VCaP (cell line): ENCODE measurements around the gene USP53.
A peak's percentile ranks its signal among the peaks of the same experiment; 100 is the strongest.

Experiments
- H3K27ac ChIP-seq: fragments of 450-650 bp; 2 replicates; pipeline ENCODE4 v1.5.1; 2017
- CTCF ChIP-seq: fragments of 450-650 bp; conservative IDR thresholded peaks from 2 replicates; pipeline ENCODE4 v1.5.1; 2017; ENCODE audit warnings: mild to moderate bottlenecking, moderate library complexity

Gene USP53

GRCh38 chr4:119229908-119230687 is 17.6 kb downstream of the USP53 start:
- H3K27ac ChIP-seq, result no peak overlapping the region
- TF ChIP-seq CTCF, result no peak

- TF ChIP-seq CTCF, result no peak
- peak overlapping the region; percentile 38; the same call in 1 of the 2 replicates for H3K27ac ChIP-seq
These were observed 19.0 kb downstream of the USP53 start for GRCh38 chr4:119231491-119231890.

GRCh38 chr4:119232286-119232685 is 19.8 kb downstream of the USP53 start:
- no peak overlapping the region for H3K27ac ChIP-seq
- TF ChIP-seq CTCF, result no peak

- H3K27ac ChIP-seq, result no peak overlapping the region
- no peak for TF ChIP-seq CTCF
These were observed 20.7 kb downstream of the USP53 start for GRCh38 chr4:119233191-119233590.

- H3K27ac ChIP-seq, result no peak overlapping the region
- no peak for TF ChIP-seq CTCF
These were observed 21.2 kb downstream of the USP53 start for GRCh38 chr4:119233750-119234149.

- TF ChIP-seq CTCF, result no peak
- no peak overlapping the region for H3K27ac ChIP-seq
These were observed 24.7 kb downstream of the USP53 start for GRCh38 chr4:119237201-119237600.

GRCh38 chr4:119237642-119238041 is 25.1 kb downstream of the USP53 start:
- TF ChIP-seq CTCF, result no peak
- no peak overlapping the region for H3K27ac ChIP-seq
